ENCODE measurements around the gene R3HDM2.

DNA sequence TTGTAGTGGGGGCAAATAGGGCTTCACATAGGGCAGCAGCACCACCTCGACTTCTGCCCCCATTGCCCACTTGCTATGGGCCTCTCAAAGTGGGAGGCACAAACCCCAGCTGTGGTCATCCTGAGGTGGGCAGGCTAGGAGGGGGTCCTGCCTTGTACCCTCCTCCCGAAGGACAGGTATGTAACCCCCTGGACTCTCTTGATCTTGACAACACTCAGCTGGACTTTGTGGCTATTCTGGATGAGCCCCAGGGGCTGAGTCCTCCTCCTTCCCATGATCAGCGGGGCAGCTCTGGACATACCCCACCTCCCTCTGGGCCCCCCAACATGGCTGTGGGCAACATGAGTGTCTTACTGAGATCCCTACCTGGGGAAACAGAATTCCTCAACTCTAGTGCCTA is 40.8 kb upstream of the R3HDM2 start:
- TF ChIP-seq, protein P1, sequence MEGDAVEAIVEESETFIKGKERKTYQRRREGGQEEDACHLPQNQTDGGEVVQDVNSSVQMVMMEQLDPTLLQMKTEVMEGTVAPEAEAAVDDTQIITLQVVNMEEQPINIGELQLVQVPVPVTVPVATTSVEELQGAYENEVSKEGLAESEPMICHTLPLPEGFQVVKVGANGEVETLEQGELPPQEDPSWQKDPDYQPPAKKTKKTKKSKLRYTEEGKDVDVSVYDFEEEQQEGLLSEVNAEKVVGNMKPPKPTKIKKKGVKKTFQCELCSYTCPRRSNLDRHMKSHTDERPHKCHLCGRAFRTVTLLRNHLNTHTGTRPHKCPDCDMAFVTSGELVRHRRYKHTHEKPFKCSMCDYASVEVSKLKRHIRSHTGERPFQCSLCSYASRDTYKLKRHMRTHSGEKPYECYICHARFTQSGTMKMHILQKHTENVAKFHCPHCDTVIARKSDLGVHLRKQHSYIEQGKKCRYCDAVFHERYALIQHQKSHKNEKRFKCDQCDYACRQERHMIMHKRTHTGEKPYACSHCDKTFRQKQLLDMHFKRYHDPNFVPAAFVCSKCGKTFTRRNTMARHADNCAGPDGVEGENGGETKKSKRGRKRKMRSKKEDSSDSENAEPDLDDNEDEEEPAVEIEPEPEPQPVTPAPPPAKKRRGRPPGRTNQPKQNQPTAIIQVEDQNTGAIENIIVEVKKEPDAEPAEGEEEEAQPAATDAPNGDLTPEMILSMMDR (IDR thresholded peaks at IDR 0.05; ENCODE audit: low read depth, low read length): no peak
- no peak for TF ChIP-seq POLR2A (IDR thresholded peaks at IDR 0.05; ENCODE audit: extremely low read depth, insufficient read length)
- TF ChIP-seq, protein P2, sequence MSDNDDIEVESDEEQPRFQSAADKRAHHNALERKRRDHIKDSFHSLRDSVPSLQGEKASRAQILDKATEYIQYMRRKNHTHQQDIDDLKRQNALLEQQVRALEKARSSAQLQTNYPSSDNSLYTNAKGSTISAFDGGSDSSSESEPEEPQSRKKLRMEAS (IDR thresholded peaks at IDR 0.05; ENCODE audit: low read depth, low read length): no peak
